GM19372 (cell line): Measurements from ENCODE around the gene NHEJ1.

Experiments
- ATAC-seq: cut with Tn5 transposase; IDR thresholded peaks from one replicate; pipeline ENCODE4 v1.9.1; 2021; ENCODE audit warnings: mild to moderate bottlenecking, low read depth, moderate library complexity; ENCODE audit not compliant: unreplicated experiment

NHEJ1 gene

DNA sequence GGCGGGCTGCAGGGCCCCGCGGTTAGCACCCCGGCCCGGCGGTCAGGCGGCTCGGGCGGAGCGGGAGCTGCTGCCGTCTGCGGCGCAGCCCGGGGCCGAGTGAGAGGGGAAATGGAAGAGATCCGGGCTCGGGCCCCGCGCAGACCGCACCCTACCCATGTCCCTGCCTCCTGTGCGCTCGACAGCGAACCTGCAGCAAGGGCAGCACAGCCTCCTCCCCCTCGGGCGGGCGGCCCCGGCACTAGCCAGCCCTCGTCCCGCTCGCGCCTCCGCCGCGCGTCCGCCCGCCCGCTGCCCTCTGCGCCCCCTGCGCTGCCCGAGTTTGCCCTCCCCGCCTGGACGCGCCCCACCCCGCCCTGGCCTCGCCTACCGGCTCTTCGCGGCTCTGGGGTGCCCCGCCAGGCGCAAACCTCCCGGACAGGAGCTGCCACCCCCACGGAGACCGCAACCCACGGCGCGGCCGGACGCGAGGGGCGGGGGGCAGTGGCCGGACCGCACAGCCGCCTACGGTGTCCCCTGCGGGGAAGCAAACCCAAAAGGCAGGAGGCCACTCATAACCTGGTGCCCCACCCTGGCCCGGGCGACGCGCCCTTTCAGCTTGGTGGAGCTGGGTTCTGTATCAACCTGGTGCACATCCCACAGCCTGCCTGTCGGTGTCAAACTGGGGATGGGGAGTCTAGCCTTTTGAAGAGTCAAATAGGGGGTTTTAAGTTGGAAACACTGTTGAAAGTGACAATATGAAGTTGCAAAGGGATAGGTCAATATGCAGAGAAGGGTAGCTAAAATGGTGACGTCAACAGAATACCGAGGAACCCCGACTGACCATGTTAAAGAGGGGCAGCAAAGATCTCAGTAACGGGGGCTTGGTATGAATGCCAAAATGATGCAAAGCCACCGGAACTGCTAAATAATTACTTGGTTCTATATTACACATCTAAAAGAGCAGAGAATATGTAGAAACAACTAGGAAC, 99.5 kb downstream of the NHEJ1 start, which contains the start of gene IHH:
IHH (minus strand) TSS at position 101 of the 971 bp plus-strand sequence. CDS start 454 bp downstream, outside the sequence.
- no peak for ATAC-seq

DNA sequence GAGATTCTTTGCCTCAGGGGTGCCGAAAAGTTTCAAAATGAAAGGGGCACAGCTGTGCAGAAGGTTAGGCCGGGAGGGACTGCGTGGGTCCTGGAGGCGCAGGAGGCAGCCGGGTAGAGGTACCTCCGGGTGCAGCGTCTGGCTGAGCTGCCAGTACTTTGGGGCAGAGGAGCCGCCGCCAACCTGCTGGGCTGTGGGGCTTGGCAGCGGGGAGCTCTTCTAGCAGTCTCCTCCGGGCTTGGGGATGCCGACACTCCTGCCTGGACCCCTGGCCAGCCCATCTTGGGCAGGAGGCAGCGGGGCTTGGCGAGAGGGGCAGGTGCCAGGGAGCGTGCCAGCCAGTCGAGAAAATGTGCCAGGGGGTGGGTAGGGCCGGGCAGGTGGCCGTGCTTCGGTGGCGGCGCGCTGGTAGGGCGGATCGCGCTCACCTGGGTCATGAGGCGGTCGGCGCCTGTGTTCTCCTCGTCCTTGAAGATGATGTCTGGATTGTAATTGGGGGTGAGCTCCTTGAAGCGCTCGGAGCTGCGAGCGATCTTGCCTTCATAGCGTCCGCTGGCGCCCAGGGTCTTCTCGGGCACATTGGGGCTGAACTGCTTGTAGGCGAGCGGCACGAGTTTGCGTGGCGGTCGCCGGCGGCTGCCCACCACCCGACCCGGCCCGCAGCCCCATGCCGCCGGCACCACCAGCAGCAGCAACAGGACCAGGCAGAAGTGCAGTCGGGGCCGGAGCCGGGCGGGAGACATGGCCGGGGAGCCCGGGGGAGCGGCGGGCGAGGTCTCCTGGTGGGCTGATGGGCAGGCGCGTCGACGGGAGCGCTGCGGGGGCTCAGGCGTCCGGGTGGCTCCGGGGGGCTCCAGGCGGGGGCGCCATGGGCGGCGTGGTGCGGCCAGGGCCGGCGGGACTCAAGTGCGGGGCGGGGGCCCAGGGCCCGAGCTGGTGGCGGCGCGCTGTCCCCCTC, 100.6 kb downstream of the NHEJ1 start:
- no peak for ATAC-seq

DNA sequence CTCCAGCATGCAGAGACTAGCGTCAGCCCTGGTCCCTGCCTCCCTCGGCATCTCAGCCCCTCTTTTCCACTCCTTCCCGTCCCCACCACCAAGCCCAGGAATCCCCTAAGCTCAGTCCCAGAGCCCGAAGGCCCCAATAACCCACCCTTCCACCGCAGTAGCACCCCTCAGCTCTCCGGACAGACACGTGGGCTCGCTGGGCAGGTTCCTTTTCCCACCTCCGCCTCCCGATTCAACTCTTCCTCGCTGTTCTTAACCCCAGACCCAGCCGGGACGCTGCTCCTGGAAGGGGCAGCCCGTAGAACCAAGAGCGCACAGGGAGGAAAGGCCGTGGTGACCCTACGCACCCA, 101.3 kb downstream of the NHEJ1 start:
- no peak for ATAC-seq

DNA sequence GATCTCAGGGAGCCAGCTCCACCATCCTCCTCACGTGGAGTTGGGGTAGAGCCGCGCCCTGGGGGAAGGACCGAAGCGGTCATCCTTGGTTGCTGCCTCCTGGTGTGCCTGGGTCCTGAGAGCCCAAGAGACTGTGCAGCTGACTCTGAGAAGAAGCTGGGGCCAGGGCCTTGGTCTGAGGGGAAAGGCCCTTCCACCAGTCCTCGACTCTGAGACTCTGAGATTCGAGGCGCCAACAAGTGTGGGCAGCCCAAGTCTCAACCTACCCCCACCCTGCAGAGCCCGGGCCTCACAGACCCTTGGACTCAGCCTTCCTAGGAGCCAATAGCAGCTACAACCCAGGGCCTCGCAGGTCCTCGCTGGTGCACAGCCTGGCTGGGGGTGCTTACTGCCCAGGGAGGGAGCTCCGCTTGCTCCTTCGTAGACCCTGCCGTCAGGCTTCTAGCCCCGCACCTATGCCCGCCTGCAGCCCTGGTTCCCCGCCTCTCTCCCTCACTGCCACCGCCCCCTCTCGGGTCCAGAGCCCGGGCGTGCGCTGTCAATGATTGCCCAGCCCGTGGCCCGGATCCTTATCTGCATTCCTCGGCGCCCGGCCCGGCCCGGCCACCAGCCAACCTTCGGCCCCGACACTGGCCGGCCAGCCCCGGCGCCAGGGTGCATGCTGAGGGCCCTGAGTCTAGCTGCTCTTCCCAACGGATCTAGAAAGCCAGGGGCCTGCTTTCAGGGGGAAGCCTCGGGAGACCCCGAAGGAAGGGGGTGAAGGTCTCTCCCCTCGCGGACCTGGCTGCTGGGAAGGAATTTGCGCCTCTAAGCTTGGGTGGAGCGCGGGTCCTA, 101.9 kb downstream of the NHEJ1 start:
- ATAC-seq: no peak

DNA sequence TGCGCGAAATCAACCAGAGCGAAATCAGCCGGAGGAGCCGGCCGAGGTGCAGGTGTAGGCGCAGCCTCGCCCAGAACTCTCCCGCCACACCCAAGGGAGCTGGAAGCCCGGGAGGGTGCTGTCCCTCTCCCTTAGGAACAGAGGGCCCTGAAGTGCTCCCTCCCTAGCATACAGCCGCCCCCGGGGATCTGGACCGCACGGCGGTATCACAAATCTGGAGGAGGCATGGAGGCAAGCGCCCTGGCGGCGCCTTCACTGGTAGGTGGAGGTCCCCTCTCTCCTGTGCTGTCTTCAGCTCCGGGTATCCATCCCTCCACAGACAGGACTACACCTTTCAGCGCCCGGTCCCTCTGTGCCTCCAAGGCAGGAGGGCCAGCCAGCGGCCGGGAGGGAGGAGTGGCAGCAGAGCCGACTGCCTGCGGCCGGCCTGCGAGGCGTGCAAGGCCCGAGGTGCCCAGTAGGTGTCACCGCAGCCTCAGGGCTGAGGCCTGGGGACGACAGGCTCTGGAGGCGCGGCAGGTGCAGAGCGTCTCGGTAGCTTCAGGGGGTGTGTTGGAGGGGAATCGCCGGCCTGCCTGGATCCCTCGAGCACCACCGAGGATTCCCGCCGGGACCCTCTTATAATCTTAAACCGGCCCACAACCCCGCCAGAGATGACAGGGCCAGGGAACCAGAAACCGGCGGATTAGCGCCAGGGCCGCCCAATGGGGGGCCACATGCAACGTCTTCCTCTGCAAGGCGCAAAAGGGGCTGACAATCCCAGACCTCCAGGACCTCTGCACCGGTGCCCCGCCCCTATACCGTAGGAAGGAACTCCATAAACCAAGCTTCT, 102.7 kb downstream of the NHEJ1 start:
- ATAC-seq: peak; percentile 94

GRCh38 chr2:219056896-219057708, 103.5 kb downstream of the NHEJ1 start:
- ATAC-seq: no peak

DNA sequence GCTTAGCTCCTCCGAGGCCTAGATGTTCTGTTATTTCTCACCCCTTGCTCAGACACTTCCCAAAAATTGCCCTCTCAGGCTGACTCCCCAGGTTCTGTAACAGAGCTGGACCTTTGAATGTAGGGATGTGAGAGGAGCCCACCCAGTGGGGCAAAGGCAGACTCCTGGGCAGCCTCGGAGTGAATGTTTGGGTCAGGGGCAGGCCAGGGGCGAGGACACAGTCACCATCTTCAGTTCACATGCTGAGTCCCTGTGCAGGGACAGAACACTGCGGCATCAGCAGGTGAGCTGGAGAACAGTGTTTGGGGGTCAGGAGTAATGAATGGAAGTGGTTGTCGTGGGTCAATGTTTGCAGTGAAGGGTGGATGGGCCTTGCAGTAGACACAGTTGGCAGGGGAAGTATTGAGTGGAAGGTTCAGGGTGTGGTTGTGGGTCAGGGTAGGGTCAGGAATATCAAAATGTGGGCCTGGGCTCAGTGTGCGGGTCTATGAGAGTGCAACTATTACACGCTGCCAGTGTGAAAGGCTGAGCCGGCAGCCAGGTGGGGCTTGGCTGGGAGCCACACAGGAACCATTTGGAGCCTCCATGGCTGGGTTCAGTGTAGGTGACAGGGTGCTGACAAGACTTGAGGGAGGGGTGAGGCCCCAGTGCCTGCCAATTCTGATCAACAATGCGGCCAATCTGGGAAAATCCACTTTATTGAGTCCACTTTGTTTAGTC, 104.3 kb downstream of the NHEJ1 start:
- no peak for ATAC-seq

- no peak for ATAC-seq
These were observed 105.4 kb downstream of the NHEJ1 start for GRCh38 chr2:219054956-219055903.

GRCh38 chr2:219049282-219049681, 111.3 kb downstream of the NHEJ1 start:
- ATAC-seq: no peak

DNA sequence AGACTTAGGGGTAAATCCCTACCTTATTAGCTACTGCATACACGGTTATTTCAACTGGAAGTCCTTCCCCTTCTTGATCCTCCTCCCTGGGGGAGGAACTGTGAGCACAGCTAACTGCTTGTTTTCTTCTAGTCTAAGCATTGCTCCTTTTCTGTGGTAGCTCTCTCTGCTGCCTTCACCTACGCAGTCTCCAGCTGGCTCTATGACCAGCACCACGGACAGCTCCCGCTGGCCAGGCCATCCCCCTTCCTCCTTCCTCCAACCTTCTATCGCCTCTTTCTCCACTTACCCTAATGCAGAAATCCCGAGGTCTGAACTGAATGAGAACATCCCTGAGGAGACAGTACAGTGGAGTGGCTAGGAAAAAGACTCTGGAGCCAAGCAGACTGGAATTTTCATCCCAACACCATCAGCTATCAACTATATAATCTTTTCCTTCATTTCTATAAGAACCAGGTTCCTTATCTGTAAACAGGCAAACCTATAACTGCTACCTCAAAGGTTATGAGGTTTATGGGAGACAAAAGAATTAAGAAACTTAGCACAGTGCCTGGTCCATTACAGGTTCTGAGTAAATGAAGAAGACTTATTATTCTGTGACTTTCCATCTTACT, 114.6 kb downstream of the NHEJ1 start:
- no peak for ATAC-seq

GRCh38 chr2:219042750-219043149, 117.9 kb downstream of the NHEJ1 start:
- no peak for ATAC-seq

DNA sequence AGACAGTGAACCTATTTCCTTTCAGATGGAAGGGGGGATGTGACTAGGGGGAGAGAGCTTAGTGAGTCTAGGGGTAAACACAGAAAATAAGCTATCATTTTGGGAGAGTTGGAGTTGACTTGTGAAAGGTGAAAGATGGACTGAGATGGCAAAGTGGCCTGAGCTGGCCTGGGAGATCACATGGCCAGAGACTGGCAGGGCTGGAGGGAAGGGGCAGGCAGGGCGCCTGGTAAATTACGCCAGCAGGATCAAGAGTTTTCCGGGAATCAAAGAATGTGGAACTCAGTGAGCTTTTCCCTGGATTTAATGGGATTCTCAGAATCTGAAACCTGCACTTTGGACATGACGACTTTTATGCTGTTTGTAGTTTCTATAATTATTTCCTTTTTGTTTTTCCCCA, 118.5 kb downstream of the NHEJ1 start:
- ATAC-seq: no peak

GRCh38 chr2:219041252-219041651, 119.4 kb downstream of the NHEJ1 start, which contains the start of gene CFAP65:
Gene CFAP65, minus strand, starts transcription at chr2:219041516. Its CDS starts 2,468 bp downstream, at chr2:219039048.
- no peak for ATAC-seq

DNA sequence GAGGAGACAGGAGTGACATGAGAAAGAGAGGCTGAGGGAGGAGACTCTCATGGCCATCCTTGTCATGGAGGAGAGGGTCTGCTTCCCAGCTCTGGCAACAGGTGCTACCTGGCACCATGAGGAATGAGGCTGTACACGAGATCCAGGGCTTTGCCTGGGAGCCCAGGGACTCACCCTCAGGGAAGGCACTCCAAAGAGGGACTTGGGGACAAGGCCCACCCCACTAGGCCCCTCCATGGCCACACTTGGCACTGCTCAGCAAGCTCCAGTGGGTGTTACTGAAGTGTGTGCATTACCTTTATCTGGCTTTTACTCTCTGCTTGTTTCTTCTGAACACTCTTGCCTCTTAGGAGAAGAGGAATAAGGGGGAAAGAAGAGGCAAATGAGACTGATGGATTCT, 122.0 kb downstream of the NHEJ1 start:
- no peak for ATAC-seq

- no peak for ATAC-seq
These were observed 122.7 kb downstream of the NHEJ1 start for GRCh38 chr2:219037783-219038499.

DNA sequence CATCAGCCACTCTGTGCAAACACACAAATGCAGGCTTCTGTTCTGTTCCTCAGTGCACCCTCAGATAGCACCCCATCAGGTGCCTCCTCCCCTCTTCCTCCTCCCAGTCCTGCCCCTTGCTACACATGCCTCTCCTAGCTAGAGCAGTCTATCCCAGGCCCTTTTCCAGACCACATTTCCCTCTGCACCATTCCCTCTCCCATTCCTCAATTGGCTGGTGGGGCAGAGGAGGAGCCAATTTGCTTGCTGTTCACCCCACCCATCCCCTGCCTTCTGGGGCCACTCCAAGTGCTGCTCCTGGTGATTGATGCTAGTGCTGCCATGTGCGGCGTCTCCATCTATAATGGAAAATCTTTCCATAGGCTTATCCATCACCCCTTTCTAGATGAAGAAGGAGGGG, 124.7 kb downstream of the NHEJ1 start:
- no peak for ATAC-seq
